Embryonic facial prominence (tissue), 1 donor: ENCODE data around the gene GPR162.
"Not testable (repeated sequence)": the region's sequence is repeated elsewhere in the genome, so short reads cannot be mapped to it uniquely, and the experiment has no call there.

ENCODE experiments used
- DNase-seq: peaks from one replicate; pipeline ENCODE4 v3.0.0-alpha.2; 2016; ENCODE audit errors: extremely low spot score

GPR162 gene

DNA sequence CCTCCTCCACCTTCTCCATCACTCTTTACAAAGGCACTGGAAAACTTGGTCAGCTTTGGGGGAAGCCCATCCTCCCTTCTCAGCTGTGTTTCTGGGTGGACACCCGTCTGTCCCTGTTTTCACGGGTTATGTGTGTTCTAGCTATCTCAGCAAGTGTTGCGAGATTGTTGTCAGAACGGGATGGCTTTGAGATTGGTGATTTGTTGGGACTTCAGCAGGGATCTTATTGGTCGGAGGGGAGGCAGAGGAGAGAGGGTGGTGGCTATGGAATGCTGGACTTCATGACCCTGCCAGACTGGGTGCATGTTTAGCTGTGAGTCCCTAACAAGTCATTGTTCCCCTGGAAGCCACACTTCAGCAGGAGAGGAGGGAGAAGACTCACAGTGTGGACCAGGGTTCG lies 32.4 kb downstream of the GPR162 start:
- DNase-seq: no peak

DNA sequence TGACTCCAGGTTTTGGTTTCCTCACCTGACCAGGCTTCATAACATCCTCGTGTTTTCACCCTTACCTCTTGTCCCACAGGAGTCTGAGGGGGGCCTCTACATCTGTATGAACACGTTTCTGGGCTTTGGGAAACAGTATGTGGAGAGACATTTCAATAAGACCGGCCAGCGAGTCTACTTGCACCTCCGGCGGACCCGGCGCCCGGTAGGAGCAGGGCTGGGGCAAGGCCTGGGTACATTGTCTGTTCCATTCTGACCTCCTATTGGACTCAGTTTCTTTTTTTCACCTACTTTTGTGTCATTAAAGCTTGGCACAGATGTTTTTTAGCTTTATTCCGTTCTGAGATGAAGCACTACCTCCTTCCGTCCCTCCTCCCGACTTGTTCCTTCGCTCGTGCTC lies 33.7 kb downstream of the GPR162 start:
- DNase-seq: no peak

DNA sequence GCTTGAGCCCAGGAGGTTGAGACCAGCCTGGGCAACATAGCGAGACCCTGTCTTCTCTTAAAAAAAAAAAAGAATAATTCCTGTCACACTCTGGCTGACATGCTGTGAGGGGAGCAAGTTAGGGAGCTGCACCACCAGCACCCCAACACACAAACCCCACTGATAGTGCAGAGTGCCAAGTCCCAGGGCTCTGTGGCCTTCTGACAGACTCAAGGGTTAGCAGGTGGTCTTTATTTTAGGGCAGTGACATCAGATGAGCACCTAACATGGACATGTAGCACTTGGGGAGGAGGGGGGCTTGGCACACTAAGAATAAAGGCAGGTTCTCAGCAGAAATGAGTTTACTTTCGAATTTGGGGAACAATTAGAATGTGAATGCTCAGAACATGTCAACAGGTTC lies 37.2 kb downstream of the GPR162 start:
- no peak for DNase-seq

DNA sequence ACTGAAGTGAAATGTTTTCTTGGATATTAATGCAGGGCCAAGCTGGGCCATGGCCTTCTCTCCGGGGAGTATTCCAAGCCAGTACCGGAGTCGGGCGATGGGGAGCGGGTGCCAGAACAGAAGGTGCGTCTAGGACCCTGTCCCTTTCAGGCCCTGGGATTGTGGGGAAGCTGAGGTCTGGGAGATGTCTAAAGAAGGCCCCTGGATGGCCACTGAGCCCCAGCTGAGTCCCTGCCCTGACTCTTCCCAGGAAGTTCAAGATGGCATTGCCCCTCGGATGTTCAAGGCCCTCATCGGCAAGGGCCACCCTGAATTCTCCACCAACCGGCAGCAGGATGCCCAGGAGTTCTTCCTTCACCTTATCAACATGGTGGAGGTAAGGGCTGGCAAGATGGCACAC lies 38.5 kb downstream of the GPR162 start:
- DNase-seq: no peak

DNA sequence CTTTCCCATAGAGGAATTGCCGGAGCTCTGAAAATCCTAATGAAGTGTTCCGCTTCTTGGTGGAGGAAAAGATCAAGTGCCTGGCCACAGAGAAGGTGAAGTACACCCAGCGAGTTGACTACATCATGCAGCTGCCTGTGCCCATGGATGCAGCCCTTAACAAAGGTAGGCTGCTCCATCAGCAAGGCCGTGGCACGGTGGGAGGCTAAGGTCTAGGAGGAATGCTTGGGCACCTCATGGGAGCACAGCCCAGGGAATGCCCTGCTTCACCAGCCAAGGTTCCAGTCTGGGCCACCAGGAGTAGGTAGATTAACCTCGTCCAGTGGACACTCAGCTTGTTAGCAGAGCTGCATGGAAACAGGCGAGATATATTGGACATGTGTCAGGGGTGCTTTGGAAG lies 39.3 kb downstream of the GPR162 start:
- no peak for DNase-seq

DNA sequence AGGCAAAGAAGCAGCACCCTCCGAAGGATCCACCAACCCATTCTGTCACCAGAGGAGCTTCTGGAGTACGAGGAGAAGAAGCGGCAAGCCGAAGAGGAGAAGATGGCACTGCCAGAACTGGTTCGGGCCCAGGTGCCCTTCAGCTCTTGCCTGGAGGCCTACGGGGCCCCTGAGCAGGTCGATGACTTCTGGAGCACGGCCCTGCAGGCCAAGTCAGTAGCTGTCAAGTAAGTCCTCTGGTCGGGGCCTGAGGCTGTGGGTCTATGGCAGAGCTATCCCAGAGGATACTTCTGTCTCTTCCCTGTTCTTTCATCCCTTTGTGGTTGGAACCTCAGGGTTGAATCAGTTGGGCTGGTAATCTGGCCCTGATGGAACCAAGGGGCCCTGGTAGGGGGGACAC lies 39.8 kb downstream of the GPR162 start:
- no peak for DNase-seq

DNA sequence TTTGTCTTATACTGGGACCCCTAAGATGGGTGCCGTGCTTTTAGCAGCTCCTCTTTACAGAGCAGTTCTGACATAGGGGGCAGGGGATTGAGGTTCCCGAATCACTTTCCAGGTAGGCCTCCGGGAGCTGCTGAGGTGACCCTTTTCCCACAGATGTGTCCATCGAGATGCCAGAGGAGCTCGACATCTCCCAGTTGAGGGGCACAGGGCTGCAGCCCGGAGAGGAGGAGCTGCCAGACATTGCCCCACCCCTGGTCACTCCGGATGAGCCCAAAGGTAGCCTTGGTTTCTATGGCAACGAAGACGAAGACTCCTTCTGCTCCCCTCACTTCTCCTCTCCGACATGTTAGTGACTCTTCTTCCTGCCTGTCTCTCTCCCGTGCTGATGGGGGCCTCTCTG lies 41.4 kb downstream of the GPR162 start:
- no peak for DNase-seq

DNA sequence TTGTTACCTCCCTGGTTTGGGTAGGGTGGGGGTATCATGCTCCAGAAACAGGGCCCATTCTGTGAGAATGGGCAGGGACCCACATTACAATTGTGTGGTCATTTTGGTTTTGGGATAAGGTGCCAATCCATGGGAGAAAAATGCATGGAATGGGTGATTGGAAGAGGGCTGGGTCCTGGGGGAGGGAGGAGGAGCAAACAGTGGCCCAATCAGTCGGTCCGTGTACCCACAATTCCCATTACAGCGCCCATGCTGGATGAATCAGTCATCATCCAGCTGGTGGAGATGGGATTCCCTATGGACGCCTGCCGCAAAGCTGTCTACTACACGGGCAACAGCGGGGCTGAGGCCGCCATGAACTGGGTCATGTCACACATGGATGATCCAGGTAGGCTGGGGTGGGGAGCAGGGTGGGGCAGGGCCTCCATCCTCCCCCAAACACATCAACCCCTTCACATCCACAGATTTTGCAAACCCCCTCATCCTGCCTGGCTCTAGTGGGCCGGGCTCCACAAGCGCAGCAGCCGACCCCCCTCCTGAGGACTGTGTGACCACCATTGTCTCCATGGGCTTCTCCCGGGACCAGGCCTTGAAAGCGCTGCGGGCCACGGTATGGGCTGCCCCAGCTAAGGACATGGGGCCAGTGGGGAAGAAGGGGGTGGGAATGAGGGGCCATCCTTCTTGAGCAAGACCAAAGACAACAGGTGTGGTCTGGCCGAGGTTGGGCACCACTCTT lies 42.1 kb downstream of the GPR162 start:
- no peak for DNase-seq

DNA sequence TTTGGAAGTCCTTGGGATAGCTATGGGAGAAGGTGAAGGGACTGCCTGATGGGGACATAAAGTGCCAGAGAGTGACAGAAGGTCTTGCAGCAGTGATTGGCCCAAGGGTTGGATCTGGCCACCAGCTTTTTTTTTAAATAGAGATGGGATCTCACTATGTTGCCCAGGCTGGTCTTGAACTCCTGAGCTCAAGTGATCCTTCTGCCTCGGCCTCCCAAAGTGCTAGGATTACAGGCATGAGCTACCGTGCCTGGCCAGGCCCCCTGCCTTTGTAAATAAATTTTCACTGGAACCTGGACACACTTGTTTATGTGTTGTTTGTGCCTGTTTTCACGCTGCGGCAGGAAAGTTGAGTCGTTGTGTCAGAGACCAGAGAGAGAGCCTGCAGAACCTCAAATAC lies 43.7 kb downstream of the GPR162 start:
- DNase-seq: not testable (repeated sequence)

DNA sequence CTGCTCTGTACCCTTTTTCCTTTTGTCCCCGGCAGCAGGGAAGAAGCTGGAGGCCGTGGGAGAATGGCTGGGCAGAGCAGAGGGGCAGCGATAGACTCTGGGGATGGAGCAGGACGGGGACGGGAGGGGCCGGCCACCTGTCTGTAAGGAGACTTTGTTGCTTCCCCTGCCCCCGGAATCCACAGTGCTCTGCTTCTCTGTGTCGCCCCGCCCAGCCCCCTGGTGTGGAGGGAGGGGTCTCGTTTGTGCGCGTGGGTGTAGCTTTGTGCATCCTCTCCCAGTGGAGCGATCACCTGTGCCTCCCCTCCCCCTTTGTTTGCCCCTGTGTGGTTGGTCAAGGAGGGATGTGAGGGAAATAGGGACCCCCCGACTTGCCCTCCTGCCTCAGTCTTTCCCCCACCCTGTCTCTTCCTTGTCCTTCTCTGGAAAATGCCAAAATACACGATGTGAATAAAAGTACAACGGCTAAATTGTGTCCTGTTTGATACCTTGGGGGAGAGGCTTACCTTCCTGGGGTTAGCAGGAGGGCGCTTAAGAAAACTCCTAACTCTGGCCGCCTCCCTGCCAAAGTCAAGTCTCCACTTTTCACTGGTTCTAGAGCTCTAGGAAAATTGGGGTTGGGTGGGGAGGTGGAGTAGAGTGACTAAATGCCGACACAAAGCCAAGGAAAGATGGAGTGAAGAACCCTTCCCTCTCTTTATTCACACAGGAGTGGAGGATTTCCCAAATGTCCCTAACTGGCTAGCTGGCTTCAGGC lies 44.7 kb downstream of the GPR162 start:
- no peak for DNase-seq

DNA sequence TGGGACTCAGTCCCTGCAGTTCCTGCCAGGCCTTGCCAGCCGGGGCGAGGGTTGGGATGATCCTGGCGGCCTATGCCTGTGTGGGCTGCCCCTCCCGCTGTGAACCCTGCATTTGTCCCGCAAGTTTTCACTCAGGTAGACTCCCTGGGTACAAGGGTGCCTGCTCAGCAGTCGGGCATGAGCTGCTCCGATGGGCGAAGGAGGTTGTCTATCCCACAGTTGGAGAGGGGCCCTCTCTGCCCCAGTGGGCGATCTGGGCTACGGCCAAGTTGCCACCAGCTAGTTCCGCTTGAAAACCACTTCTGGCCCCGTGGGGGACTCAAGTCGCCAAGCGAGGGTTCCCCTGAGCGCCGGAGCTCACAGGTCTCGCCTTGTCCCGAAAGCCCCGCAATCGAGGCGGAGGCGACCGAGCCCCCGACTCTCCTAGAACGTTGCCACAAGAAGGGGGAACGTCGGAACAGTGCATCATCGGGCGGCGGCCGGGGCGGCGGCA lies 45.3 kb downstream of the GPR162 start:
- DNase-seq: no peak

DNA sequence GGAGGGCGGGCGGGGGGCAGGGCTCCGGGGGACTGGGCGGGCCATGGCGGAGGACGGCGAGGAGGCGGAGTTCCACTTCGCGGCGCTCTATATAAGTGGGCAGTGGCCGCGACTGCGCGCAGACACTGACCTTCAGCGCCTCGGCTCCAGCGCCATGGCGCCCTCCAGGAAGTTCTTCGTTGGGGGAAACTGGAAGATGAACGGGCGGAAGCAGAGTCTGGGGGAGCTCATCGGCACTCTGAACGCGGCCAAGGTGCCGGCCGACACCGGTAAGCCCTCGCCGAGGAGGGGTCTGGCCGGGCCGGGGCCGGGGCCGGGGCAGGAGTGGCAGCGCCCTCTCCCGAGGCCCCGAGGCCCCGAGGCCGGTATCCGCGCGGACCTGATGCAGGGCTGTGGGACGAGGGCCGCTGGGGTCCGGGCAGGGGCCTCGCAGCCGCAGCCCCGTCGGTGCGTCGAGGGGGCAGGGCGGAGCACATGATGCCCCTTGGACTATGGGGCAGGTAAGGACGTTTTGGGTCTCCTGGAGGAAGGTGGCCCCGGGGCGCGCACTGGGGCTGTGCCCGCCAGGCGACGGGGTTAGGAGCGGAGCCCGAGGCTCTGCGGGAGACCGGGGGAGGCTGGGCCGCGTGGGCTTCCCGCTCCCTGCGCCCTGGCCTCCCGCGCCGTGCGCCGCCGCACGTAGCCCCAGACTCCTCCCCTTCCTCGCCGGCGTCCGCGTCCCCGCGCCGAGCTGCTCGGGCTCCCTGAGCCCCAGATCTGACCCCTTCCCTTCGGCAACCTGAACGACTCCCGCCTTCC lies 46.0 kb downstream of the GPR162 start, which contains the start of gene TPI1:
TPI1 (plus strand) TSS at position 119 of the 798 bp plus-strand sequence; CDS start at position 155, 36 bp downstream.
- peak; percentile 64 for DNase-seq

DNA sequence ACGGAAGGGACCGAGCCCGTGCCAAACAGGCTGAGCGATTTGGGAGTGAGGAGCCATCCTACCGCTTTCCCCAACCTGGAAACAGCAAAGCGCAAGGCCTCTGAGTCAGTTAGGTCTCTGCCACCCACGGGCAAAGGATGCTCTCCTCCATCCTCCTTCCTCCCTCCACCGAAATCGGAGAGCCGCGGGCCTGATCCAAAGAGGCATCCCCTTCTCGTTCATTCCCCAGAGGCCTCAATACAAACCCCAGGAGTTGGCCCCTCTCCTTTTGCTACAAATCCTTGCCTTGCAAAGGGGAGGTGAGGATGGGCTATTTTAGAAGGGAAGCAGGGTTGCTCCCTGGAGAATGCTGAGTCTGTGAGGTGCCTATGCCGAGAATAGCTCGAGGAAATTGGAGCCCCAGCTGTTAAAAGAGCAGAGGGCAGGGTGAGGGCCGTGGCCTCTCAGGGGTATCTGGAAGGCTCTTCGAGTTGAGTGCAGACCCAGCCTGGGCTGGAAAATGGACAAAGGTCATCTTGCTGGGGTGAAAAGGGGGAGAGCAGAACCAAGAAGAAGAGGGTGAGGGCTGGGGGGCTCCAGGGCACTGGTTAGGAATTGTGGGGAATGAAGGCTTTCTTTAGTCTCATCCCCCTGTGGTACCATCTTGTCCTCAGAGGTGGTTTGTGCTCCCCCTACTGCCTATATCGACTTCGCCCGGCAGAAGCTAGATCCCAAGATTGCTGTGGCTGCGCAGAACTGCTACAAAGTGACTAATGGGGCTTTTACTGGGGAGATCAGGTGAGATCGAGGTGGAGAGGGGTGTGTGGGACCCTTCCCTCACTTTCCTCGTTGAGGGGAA lies 46.8 kb downstream of the GPR162 start:
- DNase-seq: no peak

DNA sequence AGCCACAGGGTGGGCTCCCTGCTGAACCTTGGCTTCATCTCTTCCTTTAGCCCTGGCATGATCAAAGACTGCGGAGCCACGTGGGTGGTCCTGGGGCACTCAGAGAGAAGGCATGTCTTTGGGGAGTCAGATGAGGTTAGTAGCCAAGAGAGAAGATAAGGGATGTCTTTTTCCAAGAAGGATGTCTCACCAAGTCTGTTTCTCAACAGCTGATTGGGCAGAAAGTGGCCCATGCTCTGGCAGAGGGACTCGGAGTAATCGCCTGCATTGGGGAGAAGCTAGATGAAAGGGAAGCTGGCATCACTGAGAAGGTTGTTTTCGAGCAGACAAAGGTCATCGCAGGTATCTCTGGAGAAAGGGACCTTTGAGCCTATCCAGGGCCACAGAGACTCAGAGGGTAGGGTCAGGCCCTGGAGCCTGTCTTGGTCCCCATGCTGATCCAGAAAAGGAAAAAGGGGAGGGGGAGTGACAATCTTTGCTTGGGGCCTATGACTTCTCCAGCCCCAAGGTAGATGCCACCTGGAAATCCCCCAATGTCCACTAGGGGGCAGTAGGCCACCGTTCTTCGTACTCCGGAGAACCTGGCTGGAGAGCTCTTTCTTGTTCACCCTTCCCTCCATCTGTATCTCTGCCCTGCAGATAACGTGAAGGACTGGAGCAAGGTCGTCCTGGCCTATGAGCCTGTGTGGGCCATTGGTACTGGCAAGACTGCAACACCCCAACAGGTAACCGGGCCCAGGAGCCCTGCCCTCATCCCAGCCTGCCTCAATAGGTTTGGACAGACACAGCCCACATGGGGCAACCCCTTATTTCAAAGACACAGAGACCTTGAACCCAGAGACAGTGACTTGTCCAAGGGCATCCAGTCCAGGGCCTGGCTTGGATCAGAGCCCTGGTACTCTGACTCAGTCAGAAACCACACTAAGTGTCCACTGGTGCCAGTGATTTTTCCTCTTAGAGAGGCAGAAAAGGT lies 47.7 kb downstream of the GPR162 start:
- DNase-seq: peak; percentile 61

DNA sequence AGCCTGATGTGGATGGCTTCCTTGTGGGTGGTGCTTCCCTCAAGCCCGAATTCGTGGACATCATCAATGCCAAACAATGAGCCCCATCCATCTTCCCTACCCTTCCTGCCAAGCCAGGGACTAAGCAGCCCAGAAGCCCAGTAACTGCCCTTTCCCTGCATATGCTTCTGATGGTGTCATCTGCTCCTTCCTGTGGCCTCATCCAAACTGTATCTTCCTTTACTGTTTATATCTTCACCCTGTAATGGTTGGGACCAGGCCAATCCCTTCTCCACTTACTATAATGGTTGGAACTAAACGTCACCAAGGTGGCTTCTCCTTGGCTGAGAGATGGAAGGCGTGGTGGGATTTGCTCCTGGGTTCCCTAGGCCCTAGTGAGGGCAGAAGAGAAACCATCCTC lies 48.7 kb downstream of the GPR162 start:
- not testable (repeated sequence) for DNase-seq

DNA sequence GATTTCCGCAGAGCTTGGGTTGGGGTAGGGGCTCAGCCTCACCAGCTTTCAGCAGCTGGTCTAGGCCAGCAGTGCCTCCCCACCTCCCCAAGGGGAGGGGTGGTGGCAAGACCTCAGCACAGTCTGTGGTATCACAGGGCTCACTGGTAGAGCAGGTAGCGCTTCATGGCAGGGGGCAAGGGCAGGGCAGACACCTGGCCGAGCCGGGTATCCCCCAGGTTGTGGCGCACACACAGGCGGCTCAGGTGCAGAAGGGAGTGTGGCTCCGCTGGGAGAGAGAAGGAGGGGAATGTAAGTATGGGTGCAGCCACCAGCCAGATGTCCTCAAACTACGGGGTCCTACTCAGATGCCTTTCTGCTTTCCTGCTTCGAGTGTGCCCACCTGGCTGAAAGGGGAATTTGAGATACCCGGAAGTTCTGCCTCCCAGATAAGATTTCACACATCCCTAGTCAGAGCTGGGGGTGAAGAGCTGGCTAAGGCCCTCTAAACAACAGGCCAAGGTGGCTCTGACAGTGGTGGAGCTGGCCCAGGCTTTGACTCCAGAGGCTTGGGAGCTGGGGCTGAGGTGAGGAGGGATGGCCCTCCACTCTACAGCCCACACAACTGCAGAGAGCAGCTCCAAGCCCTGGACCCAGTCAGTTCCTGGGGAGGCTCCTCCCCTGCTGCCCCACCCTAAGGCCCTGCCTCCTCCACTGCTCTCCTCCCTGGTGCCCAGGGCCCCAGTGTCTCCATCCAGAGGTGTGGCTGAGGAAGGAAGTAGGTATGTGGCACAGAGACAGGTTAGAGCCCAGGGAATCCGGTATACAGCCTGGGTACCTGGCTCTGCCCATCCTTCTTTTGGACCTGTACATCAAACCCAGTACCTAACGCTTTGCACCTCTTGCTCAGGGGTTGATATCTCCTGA lies 49.7 kb downstream of the GPR162 start:
- DNase-seq: no peak

DNA sequence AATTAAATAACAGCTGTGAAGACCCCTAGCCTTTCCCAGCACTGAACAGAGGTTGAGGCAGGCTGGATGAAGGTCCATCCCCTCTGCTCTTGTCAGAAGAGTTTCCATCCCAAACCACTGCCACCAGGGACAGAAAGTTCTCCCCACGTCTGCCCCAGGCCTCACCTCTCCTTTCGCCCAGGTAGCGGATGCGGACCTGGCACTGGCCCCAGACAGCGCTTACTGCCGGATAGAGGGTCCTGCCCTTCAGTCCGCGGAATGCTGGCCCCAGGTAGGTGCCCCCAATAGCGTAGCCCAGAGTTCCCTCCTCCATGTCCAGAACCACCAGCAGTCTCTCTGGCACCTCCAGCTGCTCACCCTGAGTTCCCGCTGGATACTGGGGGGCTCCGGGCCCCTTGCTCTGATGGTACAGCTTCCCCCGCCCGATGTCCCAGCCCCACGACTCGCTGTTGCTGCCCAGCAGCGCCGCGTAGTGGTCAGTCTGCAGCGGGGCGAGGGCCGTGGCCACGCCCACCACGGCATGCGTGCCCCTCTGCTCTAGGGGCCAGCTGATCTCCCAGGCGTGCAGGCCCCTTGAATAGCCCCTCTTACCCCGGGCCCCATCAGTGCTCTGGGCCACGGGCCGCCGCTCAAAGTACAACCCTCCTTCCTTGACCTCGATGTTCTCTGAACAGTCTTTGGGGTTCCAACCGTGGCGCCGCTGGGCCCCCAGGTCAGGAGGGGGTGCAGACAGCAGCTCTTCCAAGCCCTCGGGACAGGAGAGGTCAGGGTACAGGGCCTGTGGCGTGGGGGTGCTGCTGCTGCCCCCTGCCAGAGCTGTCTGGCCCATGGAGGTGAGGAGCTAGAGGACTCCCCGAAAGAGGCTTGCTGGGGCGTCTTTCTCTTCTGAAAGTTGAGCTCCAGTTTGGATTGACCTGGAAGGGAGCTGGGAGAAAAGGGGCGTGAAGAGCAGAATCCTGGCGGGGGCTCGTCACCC lies 50.7 kb downstream of the GPR162 start:
- DNase-seq: no peak
